ENCODE results near the gene GYS1. TPM values are rescaled to one million over a fixed set of nuclear protein-coding genes. Genes with fewer than 3 reads are reported as not detected.

GYS1 gene
- total RNA-seq, 1 donor from 2014 or later = 57.4 TPM

- peak; percentile 74 for TF ChIP-seq CTCF (IDR thresholded peaks at IDR 0.05; ENCODE audit: unreplicated experiment)
- H3K4me3 Mint-ChIP-seq (ENCODE audit: low read depth) = no peak overlapping the region
- peak; percentile 49 for DNase-seq (ENCODE audit: low spot score, unreplicated experiment)
- H3K4me1 Mint-ChIP-seq (ENCODE audit: low read depth) = peaks cover 7% of the 10 kb centered on the region
- H3K27me3 Mint-ChIP-seq = no peaks in the 10 kb centered on the region
- peak overlapping the region; percentile 42 for H3K27ac Mint-ChIP-seq
- H3K9me3 Mint-ChIP-seq (ENCODE audit: low read depth) = no peaks in the 10 kb centered on the region
- peaks cover 3% of the 10 kb centered on the region for H3K36me3 Mint-ChIP-seq (ENCODE audit: insufficient read depth)
These were observed 6.6 kb upstream of the GYS1 start for GRCh38 chr19:48999481-49000325.

- no peaks in the 10 kb centered on the region for H3K27me3 Mint-ChIP-seq
- H3K4me1 Mint-ChIP-seq (ENCODE audit: low read depth) = peaks cover 14% of the 10 kb centered on the region
- peak; percentile 53 for DNase-seq (ENCODE audit: low spot score, unreplicated experiment)
- H3K9me3 Mint-ChIP-seq (ENCODE audit: low read depth) = no peaks in the 10 kb centered on the region
- no peak overlapping the region for H3K4me3 Mint-ChIP-seq (ENCODE audit: low read depth)
- peak overlapping the region; percentile 44 for H3K27ac Mint-ChIP-seq
- peaks cover 2% of the 10 kb centered on the region for H3K36me3 Mint-ChIP-seq (ENCODE audit: insufficient read depth)
- TF ChIP-seq CTCF (IDR thresholded peaks at IDR 0.05; ENCODE audit: unreplicated experiment) = peak; percentile 60
These were observed 4.9 kb upstream of the GYS1 start for GRCh38 chr19:48997972-48998371.

GRCh38 chr19:48994035-48994386 is 902 bp upstream of the GYS1 start:
- no peaks in the 10 kb centered on the region for H3K9me3 Mint-ChIP-seq (ENCODE audit: low read depth)
- peak overlapping the region; percentile 99 for H3K4me3 Mint-ChIP-seq (ENCODE audit: low read depth)
- H3K36me3 Mint-ChIP-seq (ENCODE audit: insufficient read depth) = peaks cover 3% of the 10 kb centered on the region
- no peak for DNase-seq (ENCODE audit: low spot score, unreplicated experiment)
- no peak for TF ChIP-seq CTCF (IDR thresholded peaks at IDR 0.05; ENCODE audit: unreplicated experiment)
- H3K27me3 Mint-ChIP-seq = no peaks in the 10 kb centered on the region
- H3K27ac Mint-ChIP-seq = peak overlapping the region; percentile 97
- H3K4me1 Mint-ChIP-seq (ENCODE audit: low read depth) = peaks cover 20% of the 10 kb centered on the region

GRCh38 chr19:48992581-48993174 is 431 bp downstream of the GYS1 start:
- DNase-seq (ENCODE audit: low spot score, unreplicated experiment) = no peak
- H3K9me3 Mint-ChIP-seq (ENCODE audit: low read depth) = no peaks in the 10 kb centered on the region
- peak overlapping the region; percentile 96 for H3K27ac Mint-ChIP-seq
- no peak for TF ChIP-seq CTCF (IDR thresholded peaks at IDR 0.05; ENCODE audit: unreplicated experiment)
- peaks cover 8% of the 10 kb centered on the region for H3K36me3 Mint-ChIP-seq (ENCODE audit: insufficient read depth)
- peak overlapping the region; percentile 99 for H3K4me3 Mint-ChIP-seq (ENCODE audit: low read depth)
- peaks cover 19% of the 10 kb centered on the region for H3K4me1 Mint-ChIP-seq (ENCODE audit: low read depth)
- no peaks in the 10 kb centered on the region for H3K27me3 Mint-ChIP-seq

GRCh38 chr19:48991873-48992580 is 1.1 kb downstream of the GYS1 start:
- Mint-ChIP-seq H3K36me3 (ENCODE audit: insufficient read depth) (peaks cover 10% of the 10 kb centered on the region), H3K4me3 (ENCODE audit: low read depth) (peak overlapping the region; percentile 99), H3K9me3 (ENCODE audit: low read depth) (no peaks in the 10 kb centered on the region), H3K27ac (peak overlapping the region; percentile 96), H3K27me3 (no peaks in the 10 kb centered on the region), H3K4me1 (ENCODE audit: low read depth) (peaks cover 18% of the 10 kb centered on the region)
- no peak for DNase-seq (ENCODE audit: low spot score, unreplicated experiment)
- TF ChIP-seq CTCF (IDR thresholded peaks at IDR 0.05; ENCODE audit: unreplicated experiment) = no peak
